IMR-90 (cell line): ENCODE results near the gene ZNF425. TPM values are rescaled to one million over a fixed set of nuclear protein-coding genes. Genes with fewer than 3 reads are reported as not detected.

Experiments used
- ATAC-seq: fragments of 200-7000 bp; cut with Tn5 transposase; 2 replicates; pipeline ENCODE4 v1.9.1; 2020; ENCODE audit warnings: low read depth, mild to moderate bottlenecking, moderate library complexity
- BruUV-seq: library from RNA; stranded (reverse); fragments of 400-500 nt; replicated peaks from 2 replicates; lab custom pipeline; 2021; lab: Mats Ljungman, UMichigan
- CTCF ChIA-PET: fragments of 300-600 bp; formaldehyde crosslinking; extraction: SDS; loops from one replicate; lab custom pipeline; 2021; ENCODE audit warnings: antibody characterized with exemption; lab: Yijun Ruan, JAX
- POLR2A ChIA-PET: fragments of 300-600 bp; sonication (Branson Sonifier 250); formaldehyde crosslinking; loops from one replicate; lab custom pipeline; 2022; ENCODE audit warnings: antibody characterized with exemption; ENCODE audit not compliant: unreplicated experiment; lab: Charles Lee
- DNase-seq: peaks from one replicate; pipeline ENCODE4 v3.0.0; 2013
- H2AFZ ChIP-seq: replicated peaks from 2 replicates; pipeline ENCODE3; 2013; ENCODE audit warnings: low read length, mild to moderate bottlenecking; ENCODE audit not compliant: poor library complexity
- H2AK5ac ChIP-seq: 2 replicates; pipeline ENCODE4 v1.6.1; 2013; ENCODE audit warnings: low read depth, low read length, inconsistent platforms
- H2AK9ac ChIP-seq: replicated peaks from 2 replicates; pipeline ENCODE3; 2013; ENCODE audit warnings: mild to moderate bottlenecking, low read depth, low read length, moderate library complexity; ENCODE audit not compliant: poor library complexity
- H2BK120ac ChIP-seq: 2 replicates; pipeline ENCODE4 v1.6.1; 2013; ENCODE audit warnings: low read depth, low read length, inconsistent platforms
- H2BK15ac ChIP-seq: 3 replicates; pipeline ENCODE4 v1.6.1; 2013; ENCODE audit warnings: low read depth, low read length, inconsistent platforms
- H2BK20ac ChIP-seq: 2 replicates; pipeline ENCODE4 v1.6.1; 2013; ENCODE audit warnings: low read depth, mild to moderate bottlenecking, inconsistent platforms, low read length, moderate library complexity
- H2BK5ac ChIP-seq: 2 replicates; pipeline ENCODE4 v1.6.1; 2013; ENCODE audit warnings: mild to moderate bottlenecking, low read depth, low read length, inconsistent platforms; ENCODE audit not compliant: poor library complexity, severe bottlenecking
- H3K14ac ChIP-seq: replicated peaks from 2 replicates; pipeline ENCODE4 v1.6.1; 2013; ENCODE audit warnings: low read depth, low read length, inconsistent platforms
- H3K18ac ChIP-seq: 2 replicates; pipeline ENCODE4 v1.6.1; 2013; ENCODE audit warnings: low read depth, low read length, control low read depth
- H3K23ac ChIP-seq: 2 replicates; pipeline ENCODE4 v1.6.1; 2013; ENCODE audit warnings: low read depth, low read length, inconsistent platforms
- H3K27ac ChIP-seq: 2 replicates; pipeline ENCODE4 v1.5.1; 2013; ENCODE audit warnings: mild to moderate bottlenecking, control low read depth, low read length; ENCODE audit not compliant: insufficient read depth
- H3K27me3 ChIP-seq: 2 replicates; pipeline ENCODE4 v1.6.1; 2013; ENCODE audit warnings: low read length; ENCODE audit not compliant: control insufficient read depth, insufficient read depth
- H3K36me3 ChIP-seq: 2 replicates; pipeline ENCODE4 v1.6.1; 2013; ENCODE audit warnings: low read length, mixed read lengths; ENCODE audit not compliant: control insufficient read depth, insufficient read depth
- H3K4ac ChIP-seq: 2 replicates; pipeline ENCODE4 v1.6.1; 2013; ENCODE audit warnings: low read depth, low read length, inconsistent platforms
- H3K4me1 ChIP-seq: 2 replicates; pipeline ENCODE4 v1.6.1; 2013; ENCODE audit warnings: low read length, mixed read lengths; ENCODE audit not compliant: control insufficient read depth, insufficient read depth
- H3K4me2 ChIP-seq: 2 replicates; pipeline ENCODE4 v1.6.1; 2013; ENCODE audit warnings: low read depth, mild to moderate bottlenecking, control low read depth, low read length, moderate library complexity
- H3K4me3 ChIP-seq: 2 replicates; pipeline ENCODE4 v1.5.1; 2013; ENCODE audit warnings: low read depth, mild to moderate bottlenecking, control low read depth, low read length, moderate library complexity; ENCODE audit not compliant: insufficient read depth
- H3K56ac ChIP-seq: 2 replicates; pipeline ENCODE4 v1.6.1; 2013; ENCODE audit warnings: low read length, inconsistent platforms; ENCODE audit not compliant: insufficient read depth; ENCODE audit errors: extremely low read depth
- H3K79me1 ChIP-seq, 2 experiments: 2 replicates each; pipeline ENCODE4 v1.6.1; 2013; ENCODE audit warnings: low read length in 2 of 2, inconsistent platforms in 1 of 2, low read depth in 1 of 2
- H3K9ac ChIP-seq: 2 replicates; pipeline ENCODE4 v1.6.1; 2013; ENCODE audit warnings: low read depth, low read length, control low read depth
- H3K9me1 ChIP-seq: 2 replicates; pipeline ENCODE4 v1.6.1; 2013; ENCODE audit warnings: low read length, inconsistent platforms; ENCODE audit not compliant: insufficient read depth
- H3K9me3 ChIP-seq: 2 replicates; pipeline ENCODE4 v1.6.1; 2013; ENCODE audit warnings: low read length; ENCODE audit not compliant: control insufficient read depth, insufficient read depth
- H4K20me1 ChIP-seq: 2 replicates; pipeline ENCODE4 v1.6.1; 2013; ENCODE audit warnings: low read length, inconsistent platforms; ENCODE audit not compliant: insufficient read depth
- H4K5ac ChIP-seq: 2 replicates; pipeline ENCODE4 v1.6.1; 2013; ENCODE audit warnings: mild to moderate bottlenecking, low read depth, low read length, control low read depth
- H4K8ac ChIP-seq, 2 experiments: 2 replicates each; pipeline ENCODE4 v1.6.1; 2013; ENCODE audit warnings: low read depth in 2 of 2, low read length in 2 of 2, control low read depth in 1 of 2, inconsistent platforms in 1 of 2
- H4K91ac ChIP-seq: 2 replicates; pipeline ENCODE4 v1.6.1; 2013; ENCODE audit warnings: low read depth, low read length, inconsistent platforms; ENCODE audit not compliant: insufficient read depth
- BHLHE40 ChIP-seq: fragments of 150-350 bp; IDR thresholded peaks from 2 replicates; pipeline ENCODE4 v1.6.1; 2016; ENCODE audit warnings: mild to moderate bottlenecking, low read depth, low read length
- CTCF ChIP-seq: conservative IDR thresholded peaks from 2 replicates; pipeline ENCODE4 v1.5.1; 2012; ENCODE audit warnings: mild to moderate bottlenecking, low read depth, low read length, improper control_type of control experiment
- ELK1 ChIP-seq: fragments of 150-350 bp; IDR thresholded peaks from 2 replicates; pipeline ENCODE4 v1.6.1; 2016; ENCODE audit warnings: low read depth, mild to moderate bottlenecking, low read length, moderate library complexity, borderline replicate concordance
- FOS ChIP-seq: fragments of 150-350 bp; IDR thresholded peaks from 2 replicates; pipeline ENCODE4 v1.6.1; 2016; ENCODE audit warnings: low read depth, low read length
- MAFK ChIP-seq: IDR thresholded peaks from 2 replicates; pipeline ENCODE4 v1.6.1; 2012; ENCODE audit warnings: low read depth, low read length, improper control_type of control experiment
- MAZ ChIP-seq: IDR thresholded peaks from 2 replicates; pipeline ENCODE4 v1.6.1; 2012; ENCODE audit warnings: low read depth, mild to moderate bottlenecking, low read length, improper control_type of control experiment, moderate library complexity, borderline replicate concordance
- NFE2L2 ChIP-seq: fragments of 150-350 bp; IDR thresholded peaks from 2 replicates; pipeline ENCODE4 v1.6.1; 2016; ENCODE audit warnings: low read depth, mild to moderate bottlenecking, low read length
- RFX5 ChIP-seq: IDR thresholded peaks from 2 replicates; pipeline ENCODE4 v1.8.0; 2012; ENCODE audit warnings: low read depth, mild to moderate bottlenecking, low read length, moderate library complexity
- SMC3 ChIP-seq: fragments of 150-350 bp; IDR thresholded peaks from 2 replicates; pipeline ENCODE4 v1.6.1; 2016; ENCODE audit warnings: low read depth, mild to moderate bottlenecking, antibody characterized with exemption, low read length, moderate library complexity
- USF2 ChIP-seq: fragments of 150-350 bp; IDR thresholded peaks from 2 replicates; pipeline ENCODE4 v1.6.1; 2017; ENCODE audit warnings: mild to moderate bottlenecking, antibody characterized with exemption, low read length, low read depth
- WGBS, 2 experiments: methylation state at CpG; one replicate each; pipeline versions ENCODE4 v1.1.5 to v1.1.7; 2013; ENCODE audit warnings: missing lambda C conversion rate in 2 of 2; ENCODE audit not compliant: insufficient read length in 1 of 2; ENCODE audit errors: extremely low coverage in 2 of 2; 5-methylcytosine and 5-hydroxymethylcytosine counted together
- dilution Hi-C: fragments of 300-500 bp; cut with HindIII; formaldehyde crosslinking; loops from one replicate; pipeline ENCODE4 v1.14.3; 2018; ENCODE audit warnings: low sequenced_read_pairs; ENCODE audit not compliant: unreplicated experiment
- in situ Hi-C: fragments of 300-500 bp; cut with MboI; formaldehyde crosslinking; loops from 3 replicates; pipeline ENCODE4 v1.14.3; 2019; ENCODE audit warnings: low sequenced_read_pairs, inconsistent platforms, mixed read lengths
- intact Hi-C: fragments of 100-400 bp; cut with micrococcal nuclease; formaldehyde crosslinking; loops from 2 replicates; pipeline ENCODE4 v1.10.0; 2022
- polyA plus RNA-seq, 3 experiments: library from polyadenylated mRNA; depleted of rRNA; stranded (reverse); fragments of >200 nt; gene quantifications; 2 replicates each; pipeline ENCODE4 v1.2.3, GENCODE V29; 2012; ENCODE audit warnings: low replicate concordance in 1 of 3
- total RNA-seq: library from RNA; depleted of rRNA; stranded (reverse); fragments of >200 nt; gene quantifications from 2 replicates; pipeline ENCODE4 v1.2.3, GENCODE V29; 2012

Gene ZNF425
- total and polyA plus RNA-seq, 2 of the 4 experiments (the other 2 are of a cell fraction): 1.2 to 2.3 TPM

DNA sequence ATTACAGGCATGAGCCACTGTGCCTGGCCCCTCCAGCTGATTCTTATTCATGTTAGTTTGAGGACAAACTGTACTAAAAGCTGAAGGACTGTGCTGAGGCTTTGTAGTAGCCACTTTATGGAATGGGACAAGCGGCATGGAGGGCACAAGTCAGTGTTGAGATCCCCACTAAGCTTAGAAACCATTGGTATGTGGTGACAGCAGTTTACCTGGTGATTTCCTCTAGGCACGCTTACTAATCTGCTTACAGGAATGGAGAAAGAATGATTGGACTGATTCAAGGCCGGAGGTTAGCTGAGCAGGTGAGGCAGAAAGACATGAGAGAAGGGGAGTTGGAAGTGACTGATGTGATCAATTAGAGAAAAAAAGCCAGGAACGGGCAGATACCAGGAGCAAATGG is 24.9 kb upstream of the ZNF425 start:
- Histone ChIP-seq H2BK20ac (no peak overlapping the region), H2AK9ac (no peak overlapping the region), H3K36me3 (peaks cover 17% of the 10 kb centered on the region), H3K18ac (no peak overlapping the region), H3K56ac (no peak overlapping the region), H3K79me1 (peaks cover 18 to 48% of the 10 kb centered on the region in 2 experiments), H3K4me1 (0 out of 2 replicates have a peak, but pooled peaks cover 2% of the 10 kb centered on the region), H3K14ac (no peak overlapping the region), H2AFZ (no peak overlapping the region), H4K8ac (no peak overlapping the region), H3K9me1 (peaks cover 10% of the 10 kb centered on the region), H3K23ac (no peak overlapping the region), H3K4ac (no peak overlapping the region), H3K27me3 (no peaks in the 10 kb centered on the region), H4K5ac (no peak overlapping the region), H3K27ac (no peak overlapping the region), H2BK15ac (no peak overlapping the region), H2BK5ac (no peak overlapping the region), H3K9me3 (no peaks in the 10 kb centered on the region), H2BK120ac (no peak overlapping the region), H2AK5ac (no peak overlapping the region), H3K4me3 (no peak overlapping the region), H4K91ac (no peak overlapping the region), H4K20me1 (peaks cover 30% of the 10 kb centered on the region), H3K4me2 (no peak overlapping the region), H3K9ac (no peak overlapping the region)
- no peak for DNase-seq
- intact Hi-C loops (no loop called here), in situ Hi-C loops (no loop called here), dilution Hi-C loops (no loop called here)
- ATAC-seq: no peak
- TF ChIP-seq USF2: no peak
- TF ChIP-seq SMC3: no peak
- TF ChIP-seq NFE2L2: no peak
- no peak for TF ChIP-seq RFX5
- TF ChIP-seq MAFK: no peak
- no peak for TF ChIP-seq CTCF
- no peak for TF ChIP-seq FOS
- no peak for TF ChIP-seq ELK1
- no peak for TF ChIP-seq MAZ
- no peak for TF ChIP-seq BHLHE40
- ChIA-PET POLR2A (no interaction called here), CTCF (interaction anchor here (0.7 to 1.6 kb wide), 2 partner anchors 15 to 475 kb away, joined by 4 read pairs; no protein-coding TSS in a partner anchor)
- no TSS peak for BruUV-seq
- 100% methylated on average over 2 of the region's 4 CpGs; no CpG with 5 or more reads in 1 of the 2 experiments for WGBS, 2 experiments
